Panc1 (cell line): ENCODE measurements around the gene ITIH5. TPM values are rescaled to one million over a fixed set of nuclear protein-coding genes. Genes with fewer than 3 reads are reported as not detected.
"Not testable (repeated sequence)": the region's sequence is repeated elsewhere in the genome, so short reads cannot be mapped to it uniquely, and the experiment has no call there.

Source experiments
- ATAC-seq: fragments of 200-7000 bp; cut with Tn5 transposase; 2 replicates; pipeline ENCODE4 v1.9.1; 2020; ENCODE audit warnings: mild to moderate bottlenecking, moderate library complexity
- Bru-seq: library from RNA; stranded (reverse); fragments of 400-500 nt; gene quantifications from one replicate; lab custom pipeline; 2021; lab: Mats Ljungman, UMichigan
- BruChase-seq, 2 experiments: library from RNA; stranded (reverse); fragments of 400-500 nt; gene quantifications; one replicate each; lab custom pipeline; 2021; lab: Mats Ljungman, UMichigan
- BruUV-seq: library from RNA; stranded (reverse); fragments of 400-500 nt; replicated peaks from 2 replicates; lab custom pipeline; 2021; lab: Mats Ljungman, UMichigan
- CTCF ChIA-PET: fragments of 300-600 bp; sonication (Branson Sonifier 250); formaldehyde crosslinking; loops from one replicate; lab custom pipeline; 2022; ENCODE audit warnings: antibody characterized with exemption; lab: Charles Lee
- POLR2A ChIA-PET: fragments of 300-600 bp; sonication (Branson Sonifier 250); formaldehyde crosslinking; loops from one replicate; lab custom pipeline; 2022; ENCODE audit warnings: antibody characterized with exemption; lab: Charles Lee
- DNase-seq: peaks from one replicate; pipeline ENCODE4 v3.0.0-alpha.2; 2010; ENCODE audit warnings: low read depth, low spot score
- H3K27ac ChIP-seq: 2 replicates; pipeline ENCODE4 v1.5.1; 2011; ENCODE audit warnings: mild to moderate bottlenecking, low read length, inconsistent platforms
- H3K27me3 ChIP-seq: fragments of 200-500 bp; sonication (Bioruptor generic); 2 replicates; pipeline ENCODE4 v1.6.0; 2014; ENCODE audit warnings: low read length, inconsistent platforms; ENCODE audit not compliant: control insufficient read depth, insufficient read depth
- H3K36me3 ChIP-seq: fragments of 200-500 bp; sonication (Bioruptor generic); 2 replicates; pipeline ENCODE4 v1.5.1; 2014; ENCODE audit warnings: inconsistent platforms, mild to moderate bottlenecking, low read length, moderate library complexity; ENCODE audit not compliant: control insufficient read depth, insufficient read depth
- H3K4me1 ChIP-seq: 2 replicates; pipeline ENCODE4 v1.5.1; 2011; ENCODE audit warnings: inconsistent platforms, mild to moderate bottlenecking, low read length, moderate library complexity; ENCODE audit not compliant: control insufficient read depth, insufficient read depth
- H3K4me3 ChIP-seq, 2 experiments: 2 replicates each; pipeline ENCODE4 v1.5.1; 2011 to 2012; ENCODE audit warnings: low read depth in 2 of 2, low read length in 2 of 2, mild to moderate bottlenecking in 2 of 2, inconsistent platforms in 1 of 2, moderate library complexity in 1 of 2
- H3K9me3 ChIP-seq: fragments of 200-500 bp; sonication (Bioruptor generic); 2 replicates; pipeline ENCODE4 v1.5.1; 2014; ENCODE audit warnings: low read depth, mild to moderate bottlenecking, inconsistent platforms, low read length, moderate library complexity; ENCODE audit not compliant: control insufficient read depth, insufficient read depth
- POLR2AphosphoS5 ChIP-seq: IDR thresholded peaks from 2 replicates; pipeline ENCODE4 v1.6.1; 2012; ENCODE audit warnings: mild to moderate bottlenecking, low read depth, low read length, moderate library complexity
- SIN3A ChIP-seq: IDR thresholded peaks from 2 replicates; pipeline ENCODE4 v1.6.1; 2012; ENCODE audit warnings: low read depth, mild to moderate bottlenecking, low read length, moderate library complexity, borderline replicate concordance; ENCODE audit not compliant: insufficient read depth
- TCF7L2 ChIP-seq: IDR thresholded peaks from 2 replicates; pipeline ENCODE4 v1.6.1; 2011; ENCODE audit warnings: mild to moderate bottlenecking, low read depth, low read length, inconsistent platforms
- in situ Hi-C: cut with HindIII; loops from 2 replicates; pipeline ENCODE4 v1.10.0; 2016; ENCODE audit warnings: low sequenced_read_pairs, low pct_unique_long_range_greater_than_20kb
- intact Hi-C: fragments of 100-400 bp; cut with micrococcal nuclease; formaldehyde crosslinking; loops from one replicate; pipeline ENCODE4 v1.10.0; 2022; ENCODE audit not compliant: unreplicated experiment
- long read RNA-seq: library from polyadenylated mRNA; unstranded; transcript quantifications from one replicate; pipeline ENCODE4 v2.0.0, GENCODE V29; 2021; ENCODE audit not compliant: unreplicated experiment
- polyA plus RNA-seq: library from polyadenylated mRNA; unstranded; fragments of >200 nt; gene quantifications from one replicate; pipeline ENCODE4 v1.2.1, GENCODE V29; 2012; ENCODE audit warnings: missing spikeins; ENCODE audit not compliant: insufficient read length
- total RNA-seq: library from RNA; stranded (reverse); gene quantifications from one replicate; pipeline ENCODE4 v1.2.1, GENCODE V29; 2021; ENCODE audit not compliant: unreplicated experiment
- TF ChIP-seq, protein P1 (sequence below): fragments of 450-650 bp; IDR thresholded peaks from 2 replicates; pipeline ENCODE4 v1.5.1; 2017; ENCODE audit warnings: mild to moderate bottlenecking
- TF ChIP-seq, protein P2 (sequence below), 2 experiments: IDR thresholded peaks; 2 replicates each; pipeline ENCODE4 v1.6.1; 2011 to 2012; ENCODE audit warnings: low read depth in 2 of 2, control low read depth in 1 of 2, low read length in 1 of 2, mild to moderate bottlenecking in 1 of 2, moderate library complexity in 1 of 2; ENCODE audit not compliant: insufficient read depth in 1 of 2

ITIH5 gene
- total RNA-seq (not detected), Bru-seq, nascent RNA (percentile 5 among the genes with signal in this experiment), BruChase-seq, experiment 1, labeled RNA remaining after a 2-hour chase (percentile 3 among the genes with signal in this experiment), BruChase-seq, experiment 2, labeled RNA remaining after a 6-hour chase (percentile 8 among the genes with signal in this experiment)
- polyA plus RNA-seq, result not detected
- long read RNA-seq, result 0 reads

DNA sequence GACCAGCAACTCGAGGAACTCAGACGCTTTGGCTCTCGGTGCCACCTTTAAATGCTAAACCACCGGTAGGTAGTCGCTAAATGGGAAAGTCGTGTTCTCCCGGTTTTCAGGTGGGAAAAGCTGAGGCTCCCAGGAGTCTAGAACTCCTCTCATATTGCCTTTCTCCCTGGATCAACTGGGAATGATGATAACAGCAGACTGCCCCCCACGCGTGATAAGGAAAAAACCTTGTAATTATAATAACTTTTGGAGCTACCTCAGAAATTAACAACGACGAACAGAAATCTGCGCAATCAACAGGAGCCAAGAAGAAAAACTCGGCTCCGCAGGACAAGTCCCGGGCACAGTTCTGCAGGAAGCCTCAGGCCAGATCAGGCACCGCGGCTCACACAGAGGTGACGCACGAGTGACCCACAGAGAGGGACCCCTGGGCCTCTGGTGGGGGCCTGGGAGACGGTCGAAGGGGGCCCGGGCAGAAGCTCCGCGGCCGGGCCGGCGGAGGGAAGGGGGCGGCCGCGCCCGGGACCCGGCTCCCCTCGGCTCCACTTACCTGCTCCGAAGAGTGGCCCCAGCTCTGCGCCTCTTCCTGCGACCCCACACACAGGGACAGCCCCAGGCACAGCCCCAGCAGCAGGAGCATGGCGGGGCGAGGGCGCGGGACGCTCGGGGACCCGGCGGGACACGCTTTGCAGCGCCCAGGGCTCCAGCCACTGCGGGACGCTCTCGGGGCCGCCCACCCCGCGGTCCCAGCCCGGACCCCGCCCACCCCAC lies at the start of gene ITIH5:
ITIH5 (minus strand) TSS at position 714 of the 771 bp plus-strand sequence; CDS start at position 640, 74 bp downstream.
- no peaks in the 10 kb centered on the region for H3K36me3 ChIP-seq
- no peaks in the 10 kb centered on the region; the same call in 1 of the 2 replicates for H3K4me1 ChIP-seq
- BruUV-seq, result no TSS peak
- intact Hi-C loops (no loop called here), in situ Hi-C loops (no loop called here)
- peaks cover 11% of the 10 kb centered on the region for H3K27me3 ChIP-seq
- POLR2A ChIA-PET, result no interaction called here
- CTCF ChIA-PET, result no interaction called here
- H3K4me3 ChIP-seq, result peak within 1 kb of the TSS; percentile 18 to 36
- H3K27ac ChIP-seq, result no peak within 1 kb of the TSS
- TF ChIP-seq, protein P1, sequence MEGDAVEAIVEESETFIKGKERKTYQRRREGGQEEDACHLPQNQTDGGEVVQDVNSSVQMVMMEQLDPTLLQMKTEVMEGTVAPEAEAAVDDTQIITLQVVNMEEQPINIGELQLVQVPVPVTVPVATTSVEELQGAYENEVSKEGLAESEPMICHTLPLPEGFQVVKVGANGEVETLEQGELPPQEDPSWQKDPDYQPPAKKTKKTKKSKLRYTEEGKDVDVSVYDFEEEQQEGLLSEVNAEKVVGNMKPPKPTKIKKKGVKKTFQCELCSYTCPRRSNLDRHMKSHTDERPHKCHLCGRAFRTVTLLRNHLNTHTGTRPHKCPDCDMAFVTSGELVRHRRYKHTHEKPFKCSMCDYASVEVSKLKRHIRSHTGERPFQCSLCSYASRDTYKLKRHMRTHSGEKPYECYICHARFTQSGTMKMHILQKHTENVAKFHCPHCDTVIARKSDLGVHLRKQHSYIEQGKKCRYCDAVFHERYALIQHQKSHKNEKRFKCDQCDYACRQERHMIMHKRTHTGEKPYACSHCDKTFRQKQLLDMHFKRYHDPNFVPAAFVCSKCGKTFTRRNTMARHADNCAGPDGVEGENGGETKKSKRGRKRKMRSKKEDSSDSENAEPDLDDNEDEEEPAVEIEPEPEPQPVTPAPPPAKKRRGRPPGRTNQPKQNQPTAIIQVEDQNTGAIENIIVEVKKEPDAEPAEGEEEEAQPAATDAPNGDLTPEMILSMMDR, result no peak
- no peak for TF ChIP-seq POLR2AphosphoS5
- TF ChIP-seq TCF7L2, result no peak
- TF ChIP-seq SIN3A, result no peak
- TF ChIP-seq, protein P2, sequence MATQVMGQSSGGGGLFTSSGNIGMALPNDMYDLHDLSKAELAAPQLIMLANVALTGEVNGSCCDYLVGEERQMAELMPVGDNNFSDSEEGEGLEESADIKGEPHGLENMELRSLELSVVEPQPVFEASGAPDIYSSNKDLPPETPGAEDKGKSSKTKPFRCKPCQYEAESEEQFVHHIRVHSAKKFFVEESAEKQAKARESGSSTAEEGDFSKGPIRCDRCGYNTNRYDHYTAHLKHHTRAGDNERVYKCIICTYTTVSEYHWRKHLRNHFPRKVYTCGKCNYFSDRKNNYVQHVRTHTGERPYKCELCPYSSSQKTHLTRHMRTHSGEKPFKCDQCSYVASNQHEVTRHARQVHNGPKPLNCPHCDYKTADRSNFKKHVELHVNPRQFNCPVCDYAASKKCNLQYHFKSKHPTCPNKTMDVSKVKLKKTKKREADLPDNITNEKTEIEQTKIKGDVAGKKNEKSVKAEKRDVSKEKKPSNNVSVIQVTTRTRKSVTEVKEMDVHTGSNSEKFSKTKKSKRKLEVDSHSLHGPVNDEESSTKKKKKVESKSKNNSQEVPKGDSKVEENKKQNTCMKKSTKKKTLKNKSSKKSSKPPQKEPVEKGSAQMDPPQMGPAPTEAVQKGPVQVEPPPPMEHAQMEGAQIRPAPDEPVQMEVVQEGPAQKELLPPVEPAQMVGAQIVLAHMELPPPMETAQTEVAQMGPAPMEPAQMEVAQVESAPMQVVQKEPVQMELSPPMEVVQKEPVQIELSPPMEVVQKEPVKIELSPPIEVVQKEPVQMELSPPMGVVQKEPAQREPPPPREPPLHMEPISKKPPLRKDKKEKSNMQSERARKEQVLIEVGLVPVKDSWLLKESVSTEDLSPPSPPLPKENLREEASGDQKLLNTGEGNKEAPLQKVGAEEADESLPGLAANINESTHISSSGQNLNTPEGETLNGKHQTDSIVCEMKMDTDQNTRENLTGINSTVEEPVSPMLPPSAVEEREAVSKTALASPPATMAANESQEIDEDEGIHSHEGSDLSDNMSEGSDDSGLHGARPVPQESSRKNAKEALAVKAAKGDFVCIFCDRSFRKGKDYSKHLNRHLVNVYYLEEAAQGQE (IDR thresholded peaks at IDR 0.05; ENCODE audit: insufficient read depth in 1 of 2, low read depth in 2 of 2, low read length in 1 of 2), result no peak
- H3K9me3 ChIP-seq, result no peaks in the 10 kb centered on the region
- ATAC-seq (no peak), DNase-seq (no peak)

DNA sequence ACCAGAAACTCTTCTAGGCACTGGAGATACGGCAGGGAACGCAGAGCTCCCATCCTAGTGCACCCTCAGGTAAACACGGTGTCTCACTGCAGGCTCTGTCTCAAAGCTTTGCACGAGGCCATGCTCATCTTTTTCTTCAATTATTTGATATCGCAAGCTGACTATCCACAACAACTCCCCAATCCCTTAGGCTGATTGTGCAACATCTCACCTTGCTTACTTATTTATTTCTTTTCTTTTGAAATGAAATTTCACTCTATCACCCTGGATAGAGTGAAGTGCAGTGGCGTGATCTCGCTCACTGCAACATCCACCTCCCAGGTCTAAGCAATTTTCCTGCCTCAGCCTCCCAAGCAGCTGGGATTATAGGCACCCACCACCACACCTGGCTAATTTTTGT lies 48.7 kb upstream of the ITIH5 start:
- intact Hi-C loops, result no loop called here
- BruUV-seq, result no TSS peak
- ChIA-PET CTCF (no interaction called here), POLR2A (no interaction called here)
- in situ Hi-C loops, result no loop called here
- H3K27ac ChIP-seq, result no peak overlapping the region
- TF ChIP-seq SIN3A, result no peak
- TF ChIP-seq, protein P1, result no peak
- TF ChIP-seq, protein P2 (IDR thresholded peaks at IDR 0.05; ENCODE audit: insufficient read depth in 1 of 2, low read depth in 2 of 2, low read length in 1 of 2), result no peak
- no peaks in the 10 kb centered on the region for H3K36me3 ChIP-seq
- no peak for DNase-seq
- H3K4me1 ChIP-seq, result no peaks in the 10 kb centered on the region
- no peak for ATAC-seq
- H3K4me3 ChIP-seq, result no peak overlapping the region
- no peaks in the 10 kb centered on the region for H3K27me3 ChIP-seq
- H3K9me3 ChIP-seq, result no peaks in the 10 kb centered on the region

DNA sequence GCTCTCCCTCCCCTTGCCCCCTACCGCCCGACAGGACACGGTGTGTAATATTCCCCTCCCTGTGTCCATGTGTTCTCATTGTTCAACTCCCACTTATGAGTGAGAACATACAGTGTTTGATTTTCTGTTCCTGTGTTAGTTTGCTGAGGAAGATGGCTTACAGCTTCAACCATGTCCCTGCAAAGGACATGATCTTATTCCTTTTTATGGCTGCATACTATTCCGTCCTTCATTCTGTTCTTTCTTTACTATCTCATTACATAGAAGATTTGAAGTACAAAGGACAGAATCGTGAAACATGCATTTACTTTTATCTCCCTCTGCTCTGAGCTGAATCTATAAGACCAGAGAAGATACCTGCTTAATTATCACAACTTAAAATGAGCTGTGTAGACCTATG lies 44.3 kb upstream of the ITIH5 start:
- H3K4me1 ChIP-seq, H3K9me3 ChIP-seq, H3K27me3 ChIP-seq, POLR2A ChIA-PET, intact Hi-C loops, BruUV-seq, H3K4me3 ChIP-seq, CTCF ChIA-PET, ATAC-seq, in situ Hi-C loops, H3K27ac ChIP-seq, H3K36me3 ChIP-seq, DNase-seq: not testable (repeated sequence)
